ENCODE measurements around the gene YJEFN3.
A peak's percentile ranks its signal among the peaks of the same experiment; 100 is the strongest.

Gene YJEFN3

GRCh38 chr19:19517235-19517619 lies 11.5 kb upstream of the YJEFN3 start:
- DNase-seq (ENCODE audit: extremely low read depth in 1 of 2, low read depth in 1 of 2): no peak

DNA sequence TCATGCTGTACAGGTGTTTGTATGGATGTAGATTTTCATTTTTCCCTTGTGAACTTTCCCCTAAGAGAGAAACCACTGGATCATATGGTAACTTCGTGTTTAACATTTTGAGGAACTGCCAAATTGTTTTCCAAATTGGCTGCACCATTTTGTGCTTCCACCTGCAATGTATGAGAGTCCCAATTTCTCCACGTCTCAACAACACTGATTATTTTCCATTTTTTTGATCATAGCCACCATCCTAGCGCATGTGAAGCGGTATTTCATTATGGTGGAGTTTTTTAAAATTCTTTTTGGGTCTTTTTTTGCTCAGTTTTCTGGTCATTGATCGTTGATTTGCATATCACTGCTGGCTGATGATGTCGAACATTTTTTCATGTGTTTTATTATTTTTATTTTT lies 7.7 kb upstream of the YJEFN3 start:
- DNase-seq (ENCODE audit: extremely low read depth in 1 of 2, low read depth in 1 of 2): no peak

DNA sequence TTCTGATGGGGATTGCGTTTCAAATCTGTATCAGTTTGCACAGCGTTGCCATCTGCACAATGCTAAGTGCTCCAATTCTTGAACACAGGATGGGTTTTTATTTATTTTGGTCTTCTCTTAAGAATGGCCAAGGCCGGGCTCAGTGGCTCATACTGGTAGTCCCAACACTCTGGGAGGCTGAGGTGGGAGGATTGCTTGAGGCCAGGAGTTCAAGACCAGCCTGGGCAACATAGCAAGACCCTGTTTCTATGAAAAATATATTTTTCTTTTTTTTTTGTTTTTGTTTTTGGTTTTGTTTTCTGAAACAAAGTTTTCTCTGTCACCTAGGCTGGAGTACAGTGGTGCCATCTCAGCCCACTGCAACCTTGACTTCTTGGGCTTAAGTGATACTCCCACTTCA lies 5.5 kb upstream of the YJEFN3 start:
- DNase-seq (ENCODE audit: extremely low read depth in 1 of 2, low read depth in 1 of 2): no peak

GRCh38 chr19:19524053-19524452 lies 4.7 kb upstream of the YJEFN3 start:
- DNase-seq (ENCODE audit: extremely low read depth in 1 of 2, low read depth in 1 of 2): no peak

DNA sequence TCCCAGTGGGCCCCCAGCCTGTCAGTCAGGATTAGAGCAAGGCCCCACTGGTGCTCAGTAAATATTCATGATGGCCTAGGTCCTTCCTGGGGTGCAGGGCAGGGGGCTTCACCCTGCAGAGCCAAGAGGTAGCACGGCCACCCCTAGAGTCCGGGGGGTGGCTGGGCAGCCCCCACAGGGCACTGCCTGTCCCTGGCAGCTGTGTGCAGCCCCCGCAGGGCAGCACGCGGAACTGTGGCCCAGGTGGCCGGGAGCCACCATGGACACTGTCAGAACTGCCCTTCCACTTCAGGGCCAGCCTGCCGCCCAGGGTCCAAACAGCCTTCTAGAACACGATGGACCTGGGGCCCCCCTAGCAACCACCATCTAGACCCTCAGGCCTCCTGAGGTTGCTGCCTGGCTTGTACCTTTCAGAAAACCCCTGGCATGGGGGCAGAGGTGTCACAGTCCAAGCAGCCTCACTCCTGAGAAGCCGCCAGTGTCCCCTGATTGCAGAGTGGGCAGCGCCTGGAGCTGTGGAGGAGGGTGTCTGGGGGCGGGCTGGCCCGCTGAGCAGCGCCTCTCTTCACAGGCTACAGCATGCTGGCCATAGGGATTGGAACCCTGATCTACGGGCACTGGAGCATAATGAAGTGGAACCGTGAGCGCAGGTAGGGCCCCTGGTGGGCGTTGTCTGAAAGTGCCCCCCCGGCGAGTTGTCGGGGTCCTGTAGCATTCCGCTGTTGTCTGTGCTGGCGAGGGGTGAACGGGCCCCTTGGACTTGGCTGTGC lies 2.9 kb upstream of the YJEFN3 start:
- DNase-seq (ENCODE audit: extremely low read depth in 1 of 2, low read depth in 1 of 2): no peak

GRCh38 chr19:19526581-19527370 lies 1.9 kb upstream of the YJEFN3 start:
- no peak for DNase-seq (ENCODE audit: extremely low read depth in 1 of 2, low read depth in 1 of 2)

DNA sequence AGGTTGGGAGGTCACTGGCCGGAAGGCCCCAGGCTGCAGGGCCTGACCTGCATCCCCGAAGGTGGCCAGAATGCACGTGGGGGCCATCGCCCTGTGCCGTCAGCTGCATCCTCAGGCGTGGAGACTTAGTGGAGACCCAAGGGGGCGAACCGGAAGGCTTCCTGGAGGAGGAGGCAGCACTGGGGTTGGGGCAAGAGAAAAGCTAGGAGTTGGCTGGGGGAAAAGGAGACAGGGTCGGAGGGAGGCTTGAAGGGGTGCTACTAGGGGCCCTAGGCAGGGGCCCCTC lies 1.4 kb upstream of the YJEFN3 start:
- no peak for DNase-seq (ENCODE audit: extremely low read depth in 1 of 2, low read depth in 1 of 2)

DNA sequence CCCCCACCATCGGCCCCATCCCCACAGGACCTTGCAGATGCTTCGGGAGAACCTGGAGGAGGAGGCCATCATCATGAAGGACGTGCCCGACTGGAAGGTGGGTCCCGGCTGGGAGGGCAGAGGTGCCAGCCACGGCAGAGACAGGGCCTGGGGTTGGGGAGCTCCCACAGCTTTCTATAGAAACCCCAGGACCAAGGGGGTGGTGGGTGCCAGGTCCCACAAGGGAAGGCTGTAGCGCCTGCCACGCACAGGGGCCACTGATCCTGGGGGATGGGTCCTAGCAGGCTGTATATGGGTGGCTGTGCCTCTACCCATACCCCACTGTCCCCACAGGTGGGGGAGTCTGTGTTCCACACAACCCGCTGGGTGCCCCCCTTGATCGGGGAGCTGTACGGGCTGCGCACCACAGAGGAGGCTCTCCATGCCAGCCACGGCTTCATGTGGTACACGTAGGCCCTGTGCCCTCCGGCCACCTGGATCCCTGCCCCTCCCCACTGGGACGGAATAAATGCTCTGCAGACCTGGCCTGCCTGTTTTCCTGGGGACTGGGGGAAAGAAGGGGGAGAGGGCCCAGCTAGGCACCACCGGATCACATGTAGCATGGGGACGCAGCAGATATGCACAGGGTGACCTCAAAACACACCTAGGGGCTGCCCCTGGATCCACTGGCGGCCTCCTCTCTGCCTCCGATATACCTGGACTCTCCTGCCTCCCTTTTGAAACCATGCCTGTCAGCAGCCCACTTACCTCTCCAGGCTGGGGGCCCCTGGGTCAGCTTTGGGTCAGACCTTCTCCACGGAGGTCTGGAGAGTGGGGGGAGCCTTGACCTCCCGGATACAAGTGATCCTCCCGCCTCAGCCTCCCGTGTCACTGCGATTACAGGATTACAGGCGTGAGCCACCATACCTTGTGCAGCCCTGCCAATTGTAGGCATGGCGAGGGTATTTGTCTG lies 761 bp upstream of the YJEFN3 start:
- no peak for DNase-seq (ENCODE audit: extremely low read depth in 1 of 2, low read depth in 1 of 2)

- no peak for DNase-seq (ENCODE audit: extremely low read depth in 1 of 2, low read depth in 1 of 2)
Observed at GRCh38 chr19:19529783-19530422, 1.2 kb downstream of the YJEFN3 start.

DNA sequence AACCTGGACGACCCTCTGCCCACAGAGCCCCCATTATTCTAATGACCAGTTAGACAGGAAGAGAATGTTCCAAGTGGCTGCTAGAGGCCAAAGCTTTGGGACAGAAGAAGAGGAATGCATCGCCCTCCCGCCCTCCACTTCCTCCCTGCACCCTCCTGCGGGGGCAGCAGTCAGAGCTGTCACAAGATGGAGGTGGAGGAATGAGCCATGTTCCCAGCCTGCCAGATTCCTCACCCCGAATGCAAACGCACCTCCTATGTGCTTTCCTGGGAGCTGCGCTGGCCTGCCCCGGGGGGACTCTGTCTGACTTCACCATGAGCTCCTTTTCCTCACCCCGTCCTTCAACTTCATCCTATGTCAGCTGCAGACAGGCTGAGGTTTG lies 1.7 kb downstream of the YJEFN3 start:
- DNase-seq (ENCODE audit: extremely low read depth in 1 of 2, low read depth in 1 of 2): no peak

GRCh38 chr19:19530889-19531288 lies 2.2 kb downstream of the YJEFN3 start:
- no peak for DNase-seq (ENCODE audit: extremely low read depth in 1 of 2, low read depth in 1 of 2)

DNA sequence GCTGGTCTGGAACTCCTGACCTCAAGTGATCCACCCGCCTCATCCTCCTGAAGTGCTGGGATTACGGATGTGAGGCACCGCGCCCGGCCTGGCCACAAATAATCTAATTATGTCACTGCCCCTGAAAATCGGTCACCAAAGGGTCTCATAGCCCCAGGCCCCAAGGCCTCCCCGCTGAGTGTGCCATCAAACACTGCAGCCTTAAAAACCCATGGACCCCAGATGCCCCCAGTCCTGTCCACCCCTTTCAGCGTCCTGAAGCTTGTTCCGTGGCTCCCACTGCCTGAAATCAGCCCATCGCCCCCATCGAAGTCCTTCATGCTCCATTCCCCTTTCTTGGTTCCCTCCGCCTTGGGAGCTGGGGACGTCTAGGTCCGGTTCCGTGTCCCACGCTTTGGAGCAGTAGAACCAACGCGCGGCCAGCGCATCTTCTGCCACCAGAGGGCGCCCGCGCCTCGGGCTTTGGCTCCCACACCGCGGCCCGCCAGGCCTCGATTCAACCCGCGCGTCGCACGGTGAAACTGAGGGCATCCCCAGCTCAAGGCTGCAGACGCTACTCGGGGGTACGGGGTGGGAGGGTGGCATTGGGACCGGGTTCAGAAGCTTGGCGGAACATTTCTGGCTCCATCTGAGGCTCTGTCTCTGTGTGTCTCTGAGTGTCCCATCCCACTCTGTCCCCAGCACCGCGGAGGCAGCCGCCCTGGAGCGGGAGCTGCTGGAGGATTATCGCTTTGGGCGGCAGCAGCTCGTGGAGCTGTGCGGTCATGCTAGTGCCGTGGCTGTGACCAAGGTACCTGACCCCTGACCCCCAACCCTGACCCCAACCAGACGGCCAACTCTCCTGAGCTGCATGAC lies 3.5 kb downstream of the YJEFN3 start:
- DNase-seq (ENCODE audit: extremely low read depth in 1 of 2, low read depth in 1 of 2): peak; percentile 69 to 89

DNA sequence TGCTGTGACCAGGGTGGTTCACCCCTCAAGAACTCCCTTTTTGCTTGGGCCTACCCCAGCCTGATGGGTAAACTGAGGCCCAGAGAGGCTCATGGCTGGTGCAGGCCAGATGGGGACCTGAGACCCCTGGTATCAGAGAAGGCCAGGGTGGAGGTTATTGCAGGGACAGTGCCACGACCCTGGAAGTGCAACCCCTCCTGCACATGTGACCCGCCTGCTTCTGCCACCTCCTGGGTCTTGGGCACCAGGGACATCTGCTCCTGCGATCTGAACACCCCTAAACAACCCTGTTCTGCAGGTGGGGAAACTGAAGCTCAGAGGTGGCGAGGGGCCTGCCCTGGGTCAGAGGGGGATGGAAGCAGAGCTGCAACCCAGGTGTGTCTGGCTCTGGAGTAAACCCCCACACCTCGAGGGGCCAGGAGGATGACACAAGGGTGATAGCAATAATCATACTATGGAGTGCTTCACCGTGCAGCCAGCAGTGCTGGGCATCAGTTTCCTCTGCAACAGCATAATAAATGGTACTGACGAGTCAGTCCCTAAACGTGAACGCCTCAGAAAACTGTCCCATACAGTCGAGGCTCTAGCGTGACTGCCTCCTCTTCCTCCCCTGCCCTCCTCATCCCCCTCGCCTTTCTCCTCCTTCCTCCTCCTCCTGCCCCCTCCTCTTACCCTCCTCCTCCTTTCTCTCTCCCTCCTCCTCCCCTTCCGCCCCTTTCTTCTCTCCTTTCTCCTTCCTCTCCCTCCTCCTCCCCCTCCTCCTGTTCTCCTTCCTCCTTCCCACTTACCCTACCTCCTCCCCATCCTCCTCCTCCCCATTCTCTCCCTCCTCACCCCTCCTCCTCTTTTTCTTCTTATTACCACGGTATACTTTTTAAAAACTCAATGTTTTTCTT lies 4.3 kb downstream of the YJEFN3 start:
- no peak for DNase-seq (ENCODE audit: extremely low read depth in 1 of 2, low read depth in 1 of 2)

DNA sequence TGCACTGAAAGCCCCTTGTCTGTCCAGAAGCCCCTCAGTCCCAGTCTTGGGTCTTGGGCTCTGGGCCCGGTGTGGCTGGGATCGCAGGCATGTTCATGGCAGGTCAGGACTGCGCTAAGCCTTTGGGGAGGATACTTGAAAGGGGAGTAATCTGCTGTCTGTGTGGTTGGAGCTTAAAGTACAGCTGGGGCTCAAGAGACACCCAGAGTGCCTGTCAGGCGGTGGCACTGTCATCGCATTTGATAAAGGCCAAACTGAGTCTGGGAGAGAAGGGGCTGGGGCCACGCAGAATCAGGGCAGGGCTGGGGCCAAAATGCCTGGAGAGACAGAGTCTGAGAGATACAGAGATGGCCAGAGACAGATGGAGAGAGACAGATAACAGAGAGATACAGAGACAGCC lies 5.1 kb downstream of the YJEFN3 start:
- no peak for DNase-seq (ENCODE audit: extremely low read depth in 1 of 2, low read depth in 1 of 2)

- DNase-seq (ENCODE audit: extremely low read depth in 1 of 2, low read depth in 1 of 2): no peak
Observed at GRCh38 chr19:19534556-19535265, 6.0 kb downstream of the YJEFN3 start.

- DNase-seq (ENCODE audit: extremely low read depth in 1 of 2, low read depth in 1 of 2): no peak
Observed at GRCh38 chr19:19535311-19536191, 6.8 kb downstream of the YJEFN3 start.

Data from activated CD8-positive, alpha-beta memory T cell treated with anti-CD3 and anti-CD28 coated beads for 1 hour (primary cell).